Measurements from ENCODE around the gene CCDC146.
"Not testable (repeated sequence)": the region's sequence is repeated elsewhere in the genome, so short reads cannot be mapped to it uniquely, and the experiment has no call there.

Gene CCDC146

DNA sequence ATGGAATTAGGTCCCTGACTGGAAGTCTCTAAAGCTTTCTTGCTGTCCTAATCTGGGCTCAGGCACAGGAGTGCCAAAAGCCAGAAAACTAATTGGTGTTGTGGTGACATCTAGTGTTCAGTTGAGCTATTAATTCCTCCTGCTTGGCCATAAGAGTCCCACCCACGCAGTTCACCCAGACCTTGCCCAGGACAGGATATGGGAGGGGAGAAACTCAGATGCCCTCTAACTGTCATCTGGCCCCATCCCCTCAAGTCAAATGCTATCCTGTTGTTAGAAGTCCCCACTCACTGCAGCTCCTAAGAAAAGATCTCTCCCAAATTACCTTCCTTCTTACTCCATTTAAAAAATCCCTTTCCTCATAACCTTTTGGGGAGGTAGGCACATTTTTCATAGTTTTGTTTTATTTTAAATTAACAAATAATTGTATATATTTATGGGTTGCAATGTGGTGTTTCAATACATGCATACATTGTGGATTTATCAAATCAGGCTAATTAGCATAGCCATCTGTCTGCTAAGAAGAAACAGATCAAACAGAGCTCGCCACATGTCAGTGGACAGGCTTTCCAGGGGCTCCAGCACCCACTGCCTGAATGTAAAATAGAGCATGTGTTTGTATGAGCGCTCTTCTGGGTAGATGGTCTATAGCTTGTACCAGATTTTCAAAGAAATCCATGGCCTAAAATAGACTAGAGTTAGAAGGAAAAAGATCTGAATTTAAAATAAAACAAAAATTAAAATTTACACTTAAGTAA lies 209.7 kb downstream of the CCDC146 start:
- Histone ChIP-seq H3K4me2 (peak overlapping the region in 10 of 11 experiments; percentile 19 to 98 (median 84); a peak in 19 of 22 replicates), H3K36me3 (peaks cover 0 to 20% (median 0%) of the 10 kb centered on the region in 11 experiments; a peak in 4 of 22 replicates), H4K20me1 (peaks cover 0 to 19% (median 0%) of the 10 kb centered on the region in 11 experiments; a peak in 2 of 22 replicates), H3K9ac (peak overlapping the region in 5 of 11 experiments; percentile 30 to 59 (median 40); a peak in 8 of 22 replicates), H3K27ac (peak overlapping the region in 7 of 11 experiments; percentile 9 to 77 (median 58); a peak in 11 of 22 replicates), H3K4me1 (peaks cover 50 to 85% (median 72%) of the 10 kb centered on the region in 10 experiments), H3K27me3 (no peaks in the 10 kb centered on the region), H3K4me3 (no peak overlapping the region), H3K9me3 (replicated peaks in 1 of 11) (peaks cover 0 to 6% (median 0%) of the 10 kb centered on the region in 11 experiments; a peak in 1 of 22 replicates)
- TF ChIP-seq Cebpa-rat (IDR thresholded peaks at IDR 0.05): no peak

DNA sequence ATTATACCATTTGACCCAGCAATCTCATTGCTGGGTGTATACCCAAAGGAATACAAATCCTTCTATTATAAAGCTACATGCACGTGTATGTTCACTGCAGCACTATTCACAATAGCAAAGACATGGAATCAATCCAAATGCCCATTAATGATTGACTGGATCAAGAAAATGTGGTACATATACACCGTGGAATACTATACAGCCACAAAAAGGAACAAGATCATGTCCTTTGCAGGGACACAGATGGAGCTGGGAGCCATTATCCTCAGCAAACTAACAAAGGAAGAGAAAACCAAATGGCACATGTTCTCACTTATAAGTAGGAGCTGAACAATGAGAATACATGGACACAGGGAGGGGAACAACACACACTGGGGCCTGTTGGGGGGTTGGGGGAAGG lies 211.6 kb downstream of the CCDC146 start:
- H3K27ac ChIP-seq: peak overlapping the region in 2 of 11 experiments; percentile 50 to 57; a peak in 2 of 22 replicates
- not testable (repeated sequence) for H3K9me3 ChIP-seq (replicated peaks in 1 of 11); H3K4me2 ChIP-seq; H4K20me1 ChIP-seq; H3K27me3 ChIP-seq; H3K4me3 ChIP-seq; H3K9ac ChIP-seq
- peaks cover 41 to 85% (median 72%) of the 10 kb centered on the region in 10 experiments for H3K4me1 ChIP-seq
- peaks cover 0 to 20% (median 0%) of the 10 kb centered on the region in 11 experiments; a peak in 4 of 22 replicates for H3K36me3 ChIP-seq

DNA sequence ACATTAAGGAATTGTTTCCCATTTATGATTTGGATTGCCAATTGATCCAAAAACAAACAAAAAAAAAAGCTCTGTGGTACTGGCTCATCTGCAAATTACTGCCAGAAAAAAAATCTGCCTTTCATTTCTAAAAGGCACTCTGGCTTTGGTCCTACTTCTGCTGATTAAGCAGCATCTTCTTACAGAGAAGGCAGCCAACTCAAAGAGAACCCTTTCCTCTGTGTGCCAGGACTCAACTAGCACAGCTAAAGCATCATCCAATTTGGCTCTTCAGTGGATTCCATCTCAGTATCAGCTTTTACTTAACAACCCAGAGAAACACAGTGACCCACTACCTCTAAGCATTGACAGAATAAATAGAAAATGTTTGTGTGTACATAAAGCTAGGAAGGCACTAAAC lies 213.2 kb downstream of the CCDC146 start:
- Histone ChIP-seq H3K27ac (peak overlapping the region in 7 of 11 experiments; percentile 40 to 88 (median 81); a peak in 13 of 22 replicates), H3K4me2 (peak overlapping the region in 8 of 11 experiments; percentile 25 to 66 (median 56); a peak in 15 of 22 replicates)
- no peak for TF ChIP-seq Cebpa-rat (IDR thresholded peaks at IDR 0.05)

DNA sequence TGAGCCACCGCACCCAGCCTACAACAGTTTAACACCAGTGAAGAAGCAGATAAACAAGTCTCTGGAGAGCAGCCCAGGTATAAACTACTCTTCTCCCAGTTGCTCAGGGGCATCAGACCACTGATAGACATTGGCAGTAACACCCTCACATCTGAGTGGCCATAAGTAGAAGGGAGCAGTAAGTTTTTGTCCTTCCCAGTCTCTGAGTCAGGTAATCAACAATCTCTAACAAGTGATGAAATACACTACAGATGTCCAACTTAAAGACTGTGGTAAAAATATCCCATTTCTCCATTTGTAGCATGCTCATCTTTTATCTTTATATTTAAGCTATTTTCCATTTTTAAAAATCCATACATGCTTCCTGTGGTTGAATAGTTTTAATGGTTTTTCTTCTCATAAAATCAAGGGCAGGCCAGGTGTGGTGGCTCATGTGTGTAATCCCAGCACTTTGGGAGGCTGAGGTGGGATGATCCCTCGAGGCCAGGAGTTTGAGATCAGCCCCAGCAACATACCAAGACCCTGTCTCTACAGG lies 215.1 kb downstream of the CCDC146 start:
- no peaks in the 10 kb centered on the region for H3K27me3 ChIP-seq
- H3K4me1 ChIP-seq: peaks cover 11 to 60% (median 46%) of the 10 kb centered on the region in 10 experiments
- peaks cover 0 to 17% (median 0%) of the 10 kb centered on the region in 11 experiments; a peak in 3 of 22 replicates for H3K36me3 ChIP-seq

More for the DNA sequence above, 213.2 kb downstream of the CCDC146 start:
- Histone ChIP-seq H3K9ac (peak overlapping the region in 2 of 11 experiments; percentile 3 to 32; a peak in 3 of 22 replicates), H3K9me3 (replicated peaks in 1 of 11) (peaks cover 0 to 22% (median 0%) of the 10 kb centered on the region in 11 experiments; a peak in 4 of 22 replicates), H4K20me1 (peaks cover 0 to 6% (median 0%) of the 10 kb centered on the region in 11 experiments; a peak in 1 of 22 replicates), H3K36me3 (peaks cover 0 to 14% (median 0%) of the 10 kb centered on the region in 11 experiments; a peak in 3 of 22 replicates), H3K4me1 (peaks cover 27 to 79% (median 65%) of the 10 kb centered on the region in 10 experiments), H3K4me3 (no peak overlapping the region), H3K27me3 (no peaks in the 10 kb centered on the region)

DNA sequence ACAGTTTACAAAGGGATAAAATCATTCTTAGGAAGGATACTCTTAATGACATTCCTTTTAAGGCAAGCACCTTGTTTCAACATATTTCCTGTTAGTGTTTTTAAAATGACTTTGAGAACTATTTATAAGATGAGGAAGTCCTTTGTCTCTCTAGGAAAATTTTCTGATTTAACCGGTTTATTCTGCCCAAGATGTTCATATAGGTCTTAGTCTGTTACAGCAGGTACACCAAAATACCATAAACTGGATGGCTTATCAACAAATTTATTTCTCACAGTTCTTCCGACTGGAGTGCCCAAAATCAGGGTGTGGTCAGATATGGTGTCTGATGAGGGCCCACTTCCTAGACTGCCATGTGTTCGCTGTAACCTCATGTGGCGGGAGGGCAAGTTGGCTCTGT lies 215.8 kb downstream of the CCDC146 start:
- Histone ChIP-seq H3K4me3 (no peak overlapping the region; a peak in 1 of 20 replicates), H3K4me2 (peak overlapping the region; percentile 48 to 84 (median 73)), H3K36me3 (peaks cover 0 to 22% (median 0%) of the 10 kb centered on the region in 11 experiments; a peak in 3 of 22 replicates), H3K9ac (peak overlapping the region in 5 of 11 experiments; percentile 47 to 71 (median 62); a peak in 9 of 22 replicates), H3K27ac (peak overlapping the region in 10 of 11 experiments; percentile 39 to 88 (median 80); a peak in 20 of 22 replicates), H3K27me3 (no peaks in the 10 kb centered on the region), H3K9me3 (replicated peaks in 1 of 11) (peaks cover 0 to 28% (median 0%) of the 10 kb centered on the region in 11 experiments; a peak in 4 of 22 replicates), H4K20me1 (peaks cover 0 to 6% (median 0%) of the 10 kb centered on the region in 11 experiments; a peak in 1 of 22 replicates), H3K4me1 (peaks cover 11 to 56% (median 46%) of the 10 kb centered on the region in 10 experiments)
- 0 out of 22 replicates have a peak, but pooled peaks of 1 of the 11 experiments have one; percentile 24 for TF ChIP-seq Cebpa-rat (IDR thresholded peaks at IDR 0.05)

More for the DNA sequence above, 215.1 kb downstream of the CCDC146 start:
- Histone ChIP-seq H3K4me3 (no peak overlapping the region), H3K9me3 (replicated peaks in 1 of 11) (peaks cover 0 to 28% (median 0%) of the 10 kb centered on the region in 11 experiments; a peak in 4 of 22 replicates), H4K20me1 (peaks cover 0 to 6% (median 0%) of the 10 kb centered on the region in 11 experiments; a peak in 1 of 22 replicates), H3K27ac (peak overlapping the region; percentile 21 to 88 (median 80); a peak in 20 of 22 replicates), H3K4me2 (peak overlapping the region; percentile 48 to 84 (median 73)), H3K9ac (peak overlapping the region in 6 of 11 experiments; percentile 31 to 71 (median 60); a peak in 9 of 22 replicates)
- no peak for TF ChIP-seq Cebpa-rat (IDR thresholded peaks at IDR 0.05)

DNA sequence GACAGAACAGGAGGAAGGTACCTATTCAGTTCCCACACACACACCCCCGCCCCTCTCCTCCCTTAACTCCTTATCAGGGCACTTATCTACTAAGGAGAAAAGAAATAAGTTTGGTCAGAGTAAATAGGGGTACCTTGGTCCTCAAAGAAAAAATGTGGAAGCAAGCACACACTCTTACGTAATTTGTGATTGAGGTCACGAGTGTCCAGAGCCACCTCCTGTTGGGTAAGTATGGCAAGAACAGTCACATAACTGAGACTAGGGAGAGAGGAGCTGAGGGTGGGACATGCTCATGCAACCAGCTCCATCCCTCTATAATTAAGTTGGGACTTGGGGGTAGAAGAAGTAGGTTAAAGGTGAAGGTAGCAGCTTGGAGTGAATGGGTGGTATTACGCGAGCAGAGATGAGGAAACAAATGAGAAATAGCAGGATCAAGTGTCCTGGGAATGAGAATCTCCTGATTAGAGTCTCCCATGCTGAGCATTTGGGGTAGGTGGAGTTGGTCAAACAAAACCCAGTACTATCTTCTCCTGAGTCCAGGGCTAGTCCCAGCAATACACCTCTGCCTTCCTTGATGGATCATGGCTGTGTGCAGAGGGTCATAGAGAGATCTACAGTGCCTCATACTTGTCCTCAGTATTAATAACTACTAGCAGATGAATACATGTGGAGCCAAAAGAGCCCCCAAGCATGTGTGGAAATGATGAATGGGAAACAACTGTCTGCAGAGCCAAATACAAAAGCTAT lies 216.6 kb downstream of the CCDC146 start:
- Histone ChIP-seq H3K27ac (peak overlapping the region in 8 of 11 experiments; percentile 57 to 88 (median 82); a peak in 16 of 22 replicates), H3K4me2 (peak overlapping the region in 10 of 11 experiments; percentile 52 to 84 (median 74); a peak in 18 of 22 replicates), H3K36me3 (peaks cover 0 to 22% (median 0%) of the 10 kb centered on the region in 11 experiments; a peak in 3 of 22 replicates), H3K27me3 (no peaks in the 10 kb centered on the region), H3K9ac (peak overlapping the region in 5 of 11 experiments; percentile 47 to 71 (median 62); a peak in 7 of 22 replicates), H4K20me1 (peaks cover 0 to 6% (median 0%) of the 10 kb centered on the region in 11 experiments; a peak in 1 of 22 replicates), H3K4me3 (peak overlapping the region in 1 of 10 experiments; percentile 39; a peak in 1 of 20 replicates), H3K9me3 (replicated peaks in 1 of 11) (peaks cover 0 to 24% (median 0%) of the 10 kb centered on the region in 11 experiments; a peak in 4 of 22 replicates), H3K4me1 (peaks cover 11 to 53% (median 46%) of the 10 kb centered on the region in 10 experiments)
- peak in 7 of 11 experiments; percentile 7 to 50 (median 43); a peak in 4 of 22 replicates for TF ChIP-seq Cebpa-rat (IDR thresholded peaks at IDR 0.05)

DNA sequence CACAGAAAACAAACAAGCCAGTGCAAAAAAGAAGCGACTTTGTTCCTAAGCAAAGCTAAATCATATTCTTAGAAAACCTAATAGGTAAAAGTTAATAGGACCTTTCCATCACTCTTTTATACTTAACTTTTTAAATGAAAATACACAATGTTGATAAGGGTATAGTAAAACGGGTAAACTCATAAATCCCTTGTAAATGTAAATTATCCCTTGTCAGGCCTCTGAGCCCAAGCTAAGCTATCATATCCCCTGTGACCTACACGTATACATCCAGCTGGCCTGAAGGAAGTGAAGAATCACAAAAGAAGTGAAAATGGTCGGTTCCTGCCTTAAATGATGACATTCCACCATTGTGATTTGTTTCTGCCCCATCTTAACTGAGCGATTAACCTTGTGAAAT lies 217.3 kb downstream of the CCDC146 start:
- peaks cover 0 to 22% (median 0%) of the 10 kb centered on the region in 11 experiments; a peak in 4 of 22 replicates for H3K9me3 ChIP-seq (replicated peaks in 1 of 11)
- peak overlapping the region in 6 of 11 experiments; percentile 68 to 84 (median 76); a peak in 9 of 22 replicates for H3K4me2 ChIP-seq
- TF ChIP-seq Cebpa-rat (IDR thresholded peaks at IDR 0.05): no peak
- H3K4me3 ChIP-seq: no peak overlapping the region
- H3K9ac ChIP-seq: no peak overlapping the region
- H3K4me1 ChIP-seq: peaks cover 11 to 53% (median 46%) of the 10 kb centered on the region in 10 experiments
- H3K36me3 ChIP-seq: peaks cover 0 to 24% (median 0%) of the 10 kb centered on the region in 11 experiments; a peak in 3 of 22 replicates
- peaks cover 0 to 6% (median 0%) of the 10 kb centered on the region in 11 experiments; a peak in 1 of 22 replicates for H4K20me1 ChIP-seq
- peak overlapping the region in 6 of 11 experiments; percentile 80 to 88 (median 84); a peak in 11 of 22 replicates for H3K27ac ChIP-seq
- no peaks in the 10 kb centered on the region for H3K27me3 ChIP-seq

All from BLaER1 treated with 17β-estradiol and CSF1 and Interleukin-3, amounts not matched to agents 10 nM and 100 nM (cell line).